Fibroblast of skin of left biceps (primary cell): Measurements from ENCODE around the gene CNTNAP2.

Experiments
- DNase-seq, 2 experiments: peaks; one replicate each; pipeline ENCODE4 v3.0.0-alpha.2; 2013; ENCODE audit warnings: low read depth in 2 of 2

Gene CNTNAP2

GRCh38 chr7:147833970-147834369 lies 1717.4 kb downstream of the CNTNAP2 start:
- no peak for DNase-seq

- no peak for DNase-seq
Observed at GRCh38 chr7:147852833-147853232, 1736.2 kb downstream of the CNTNAP2 start.

- no peak for DNase-seq
Observed at GRCh38 chr7:147857152-147858140, 1740.8 kb downstream of the CNTNAP2 start.

GRCh38 chr7:147858421-147858820 lies 1741.8 kb downstream of the CNTNAP2 start:
- DNase-seq = peak in 1 of 2 experiments; percentile 6

GRCh38 chr7:147859033-147859432 lies 1742.4 kb downstream of the CNTNAP2 start:
- peak in 1 of 2 experiments; percentile 22 for DNase-seq

- no peak for DNase-seq
Observed at GRCh38 chr7:147859486-147859885, 1742.9 kb downstream of the CNTNAP2 start.

GRCh38 chr7:147861058-147861716 lies 1744.6 kb downstream of the CNTNAP2 start:
- peak; percentile 60 for DNase-seq

GRCh38 chr7:147861945-147862344 lies 1745.3 kb downstream of the CNTNAP2 start:
- no peak for DNase-seq

- no peak for DNase-seq
Observed at GRCh38 chr7:147869456-147869855, 1752.9 kb downstream of the CNTNAP2 start.

- no peak for DNase-seq
Observed at GRCh38 chr7:147878912-147879661, 1762.5 kb downstream of the CNTNAP2 start.

GRCh38 chr7:147885869-147886268 lies 1769.3 kb downstream of the CNTNAP2 start:
- DNase-seq = no peak

GRCh38 chr7:147894271-147894670 lies 1777.7 kb downstream of the CNTNAP2 start:
- DNase-seq = no peak

- no peak for DNase-seq
Observed at GRCh38 chr7:147896121-147896520, 1779.5 kb downstream of the CNTNAP2 start.

- DNase-seq = no peak
Observed at GRCh38 chr7:147903536-147904218, 1787.1 kb downstream of the CNTNAP2 start.

GRCh38 chr7:147904219-147904576 lies 1787.6 kb downstream of the CNTNAP2 start:
- DNase-seq = no peak

GRCh38 chr7:147909431-147910148 lies 1793.0 kb downstream of the CNTNAP2 start:
- DNase-seq = no peak

- peak; percentile 69 to 79 for DNase-seq
Observed at GRCh38 chr7:147911201-147911601, 1794.6 kb downstream of the CNTNAP2 start.

GRCh38 chr7:147912291-147912690 lies 1795.7 kb downstream of the CNTNAP2 start:
- no peak for DNase-seq

GRCh38 chr7:147912946-147913638 lies 1796.5 kb downstream of the CNTNAP2 start:
- DNase-seq = no peak

- no peak for DNase-seq
Observed at GRCh38 chr7:147915781-147916180, 1799.2 kb downstream of the CNTNAP2 start.
